Liver (tissue), 9 donors: Measurements from ENCODE around the gene ZNF280A. TPM values are rescaled to one million over a fixed set of nuclear protein-coding genes. Genes with fewer than 3 reads are reported as not detected.

Experiments used
- DNase-seq: peaks from one replicate; pipeline ENCODE4 v3.0.0-alpha.2; 2017; ENCODE audit warnings: low spot score
- H3K27ac ChIP-seq, 2 donors: one replicate each; pipeline ENCODE4 v1.7.0; 2013; ENCODE audit warnings: inconsistent platforms in 2 of 2, low read length in 2 of 2, control low read depth in 1 of 2, low read depth in 1 of 2, mild to moderate bottlenecking in 1 of 2
- H3K27me3 ChIP-seq, 4 donors: one replicate each; pipeline versions ENCODE4 v1.6.1 to v1.7.0; 2013; ENCODE audit warnings: low read length in 3 of 4, inconsistent platforms in 1 of 4, mild to moderate bottlenecking in 1 of 4, moderate library complexity in 1 of 4; ENCODE audit not compliant: control insufficient read depth in 4 of 4, insufficient read depth in 4 of 4
- H3K36me3 ChIP-seq, 4 donors: one replicate each; pipeline versions ENCODE4 v1.6.1 to v1.7.0; 2013; ENCODE audit warnings: low read length in 3 of 4, mild to moderate bottlenecking in 3 of 4, low read depth in 1 of 4, moderate library complexity in 1 of 4; ENCODE audit not compliant: control insufficient read depth in 4 of 4, insufficient read depth in 3 of 4
- H3K4me1 ChIP-seq, 4 donors: one replicate each; pipeline versions ENCODE4 v1.6.1 to v1.7.0; 2013; ENCODE audit warnings: low read length in 3 of 4, mild to moderate bottlenecking in 3 of 4, moderate library complexity in 1 of 4; ENCODE audit not compliant: control insufficient read depth in 4 of 4, insufficient read depth in 4 of 4
- H3K4me3 ChIP-seq, 3 donors: one replicate each; pipeline versions ENCODE4 v1.6.1 to v1.7.0; 2013; ENCODE audit warnings: low read length in 3 of 3, control low read depth in 1 of 3, low read depth in 1 of 3, mild to moderate bottlenecking in 1 of 3
- H3K9ac ChIP-seq, 2 donors: one replicate each; pipeline ENCODE4 v1.7.0; 2013; ENCODE audit warnings: low read length in 2 of 2, mild to moderate bottlenecking in 2 of 2, moderate library complexity in 2 of 2, control low read depth in 1 of 2, low read depth in 1 of 2
- H3K9me3 ChIP-seq, 4 donors: one replicate each; pipeline versions ENCODE4 v1.6.1 to v1.7.0; 2013; ENCODE audit warnings: low read length in 3 of 4; ENCODE audit not compliant: control insufficient read depth in 4 of 4
- EGR1 ChIP-seq, 2 donors: IDR thresholded peaks; 2 replicates each; pipeline ENCODE4 v1.6.1; 2016 to 2018; ENCODE audit warnings: antibody characterized with exemption in 2 of 2, low read depth in 2 of 2
- FOXA2 ChIP-seq: IDR thresholded peaks from 2 replicates; pipeline ENCODE4 v1.6.1; 2016; ENCODE audit warnings: antibody characterized with exemption
- HNF4A ChIP-seq, 2 donors: conservative IDR thresholded peaks; 2 replicates each; pipeline ENCODE4 v1.6.1; 2016; ENCODE audit warnings: antibody characterized with exemption in 2 of 2, mild to moderate bottlenecking in 2 of 2
- HNF4G ChIP-seq: IDR thresholded peaks from 2 replicates; pipeline ENCODE4 v1.6.1; 2016; ENCODE audit warnings: antibody characterized with exemption
- JUND ChIP-seq, 2 donors: IDR thresholded peaks; 2 replicates each; pipeline ENCODE4 v1.6.1; 2016; ENCODE audit warnings: antibody characterized with exemption in 2 of 2
- NR2F2 ChIP-seq: IDR thresholded peaks from 2 replicates; pipeline ENCODE4 v1.6.1; 2016; ENCODE audit warnings: antibody characterized with exemption
- RAD21 ChIP-seq, 2 donors: IDR thresholded peaks; 2 replicates each; pipeline ENCODE4 v1.6.1; 2016; ENCODE audit warnings: antibody characterized with exemption in 2 of 2, mild to moderate bottlenecking in 2 of 2
- RXRA ChIP-seq, 2 donors: IDR thresholded peaks; 2 replicates each; pipeline ENCODE4 v1.6.1; 2017 to 2018; ENCODE audit warnings: antibody characterized with exemption in 2 of 2, mild to moderate bottlenecking in 1 of 2
- whole genome bisulfite sequencing: extraction: QIAGEN DNeasy Blood & Tissue Kit; methylation state at CpG from one replicate; pipeline ENCODE4 v1.1.7; 2013; 5-methylcytosine and 5-hydroxymethylcytosine counted together
- polyA plus RNA-seq, 2 donors: library from polyadenylated mRNA; stranded (reverse) in 1 of 2; unstranded in 1 of 2; fragments of 200-250 nt in 1 of 2; fragments of >200 nt in 1 of 2; fragmentation: Nextera tagmentation in 1 of 2; extraction: Ambion mirVana in 1 of 2; gene quantifications; one replicate each; pipeline versions ENCODE4 v1.2.1 to v1.2.3, GENCODE V29; 2013 to 2015
- total RNA-seq, 2 donors: library from RNA; depleted of rRNA; stranded (reverse); fragments of >200 nt; gene quantifications; one replicate each; pipeline ENCODE4 v1.2.3, GENCODE V29; 2014
- TF ChIP-seq, protein P1 (sequence below): IDR thresholded peaks from 2 replicates; pipeline ENCODE4 v1.6.1; 2016; ENCODE audit warnings: antibody characterized with exemption, mild to moderate bottlenecking
- TF ChIP-seq, protein P2 (sequence below): IDR thresholded peaks from 2 replicates; pipeline ENCODE4 v1.6.1; 2016; ENCODE audit warnings: antibody characterized with exemption
- TF ChIP-seq, protein P3 (sequence below): fragments of 150-350 bp; IDR thresholded peaks from 2 replicates; pipeline ENCODE4 v1.5.1; 2017; ENCODE audit warnings: improper control_type of control experiment, low read depth, low read length; ENCODE audit not compliant: missing input control
- TF ChIP-seq, protein P4 (sequence below): IDR thresholded peaks from 2 replicates; pipeline ENCODE4 v1.6.1; 2016; ENCODE audit warnings: antibody characterized with exemption
- donor health status: healthy.
- donor health status: healthy.
- donor health status: healthy.
- donor health status: healthy.
- donor health status: healthy.

Gene ZNF280A
- total and polyA plus RNA-seq, 4 donors: not detected

DNA sequence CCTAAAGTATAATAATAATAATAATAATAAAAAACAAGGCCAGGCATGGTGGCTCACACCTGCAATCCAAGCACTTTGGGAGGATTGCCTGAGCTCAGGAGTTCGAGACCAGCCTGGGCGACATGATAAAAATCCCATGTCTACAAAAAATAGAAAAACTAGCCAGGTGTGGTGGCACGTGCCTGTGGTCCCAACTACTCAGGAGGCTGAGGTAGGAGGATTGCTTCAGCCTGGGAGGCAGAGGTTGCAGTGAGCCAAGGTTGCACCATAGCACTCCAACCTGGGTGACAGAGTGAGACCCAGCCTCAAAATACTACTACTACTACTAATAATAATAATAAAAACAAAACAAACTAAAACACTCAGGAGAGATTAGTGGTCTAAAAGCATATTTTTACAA, 15.6 kb upstream of the ZNF280A start:
- DNase-seq: no peak
- H3K4me1 ChIP-seq: no peaks in the 10 kb centered on the region
- H3K27me3 ChIP-seq: peaks cover 0 to 2% (median 0%) of the 10 kb centered on the region in 4 donors
- TF ChIP-seq, protein P1, sequence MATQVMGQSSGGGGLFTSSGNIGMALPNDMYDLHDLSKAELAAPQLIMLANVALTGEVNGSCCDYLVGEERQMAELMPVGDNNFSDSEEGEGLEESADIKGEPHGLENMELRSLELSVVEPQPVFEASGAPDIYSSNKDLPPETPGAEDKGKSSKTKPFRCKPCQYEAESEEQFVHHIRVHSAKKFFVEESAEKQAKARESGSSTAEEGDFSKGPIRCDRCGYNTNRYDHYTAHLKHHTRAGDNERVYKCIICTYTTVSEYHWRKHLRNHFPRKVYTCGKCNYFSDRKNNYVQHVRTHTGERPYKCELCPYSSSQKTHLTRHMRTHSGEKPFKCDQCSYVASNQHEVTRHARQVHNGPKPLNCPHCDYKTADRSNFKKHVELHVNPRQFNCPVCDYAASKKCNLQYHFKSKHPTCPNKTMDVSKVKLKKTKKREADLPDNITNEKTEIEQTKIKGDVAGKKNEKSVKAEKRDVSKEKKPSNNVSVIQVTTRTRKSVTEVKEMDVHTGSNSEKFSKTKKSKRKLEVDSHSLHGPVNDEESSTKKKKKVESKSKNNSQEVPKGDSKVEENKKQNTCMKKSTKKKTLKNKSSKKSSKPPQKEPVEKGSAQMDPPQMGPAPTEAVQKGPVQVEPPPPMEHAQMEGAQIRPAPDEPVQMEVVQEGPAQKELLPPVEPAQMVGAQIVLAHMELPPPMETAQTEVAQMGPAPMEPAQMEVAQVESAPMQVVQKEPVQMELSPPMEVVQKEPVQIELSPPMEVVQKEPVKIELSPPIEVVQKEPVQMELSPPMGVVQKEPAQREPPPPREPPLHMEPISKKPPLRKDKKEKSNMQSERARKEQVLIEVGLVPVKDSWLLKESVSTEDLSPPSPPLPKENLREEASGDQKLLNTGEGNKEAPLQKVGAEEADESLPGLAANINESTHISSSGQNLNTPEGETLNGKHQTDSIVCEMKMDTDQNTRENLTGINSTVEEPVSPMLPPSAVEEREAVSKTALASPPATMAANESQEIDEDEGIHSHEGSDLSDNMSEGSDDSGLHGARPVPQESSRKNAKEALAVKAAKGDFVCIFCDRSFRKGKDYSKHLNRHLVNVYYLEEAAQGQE: no peak
- TF ChIP-seq, protein P2, sequence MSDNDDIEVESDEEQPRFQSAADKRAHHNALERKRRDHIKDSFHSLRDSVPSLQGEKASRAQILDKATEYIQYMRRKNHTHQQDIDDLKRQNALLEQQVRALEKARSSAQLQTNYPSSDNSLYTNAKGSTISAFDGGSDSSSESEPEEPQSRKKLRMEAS: no peak
- TF ChIP-seq JUND (IDR thresholded peaks at IDR 0.05) (no peak), FOXA2 (no peak), EGR1 (IDR thresholded peaks at IDR 0.05; ENCODE audit: low read depth in 2 of 2) (no peak), NR2F2 (no peak), HNF4G (no peak), RAD21 (IDR thresholded peaks at IDR 0.05) (no peak), HNF4A (conservative IDR thresholded peaks at IDR 0.05) (no peak), RXRA (IDR thresholded peaks at IDR 0.05) (no peak)
- TF ChIP-seq, protein P3, sequence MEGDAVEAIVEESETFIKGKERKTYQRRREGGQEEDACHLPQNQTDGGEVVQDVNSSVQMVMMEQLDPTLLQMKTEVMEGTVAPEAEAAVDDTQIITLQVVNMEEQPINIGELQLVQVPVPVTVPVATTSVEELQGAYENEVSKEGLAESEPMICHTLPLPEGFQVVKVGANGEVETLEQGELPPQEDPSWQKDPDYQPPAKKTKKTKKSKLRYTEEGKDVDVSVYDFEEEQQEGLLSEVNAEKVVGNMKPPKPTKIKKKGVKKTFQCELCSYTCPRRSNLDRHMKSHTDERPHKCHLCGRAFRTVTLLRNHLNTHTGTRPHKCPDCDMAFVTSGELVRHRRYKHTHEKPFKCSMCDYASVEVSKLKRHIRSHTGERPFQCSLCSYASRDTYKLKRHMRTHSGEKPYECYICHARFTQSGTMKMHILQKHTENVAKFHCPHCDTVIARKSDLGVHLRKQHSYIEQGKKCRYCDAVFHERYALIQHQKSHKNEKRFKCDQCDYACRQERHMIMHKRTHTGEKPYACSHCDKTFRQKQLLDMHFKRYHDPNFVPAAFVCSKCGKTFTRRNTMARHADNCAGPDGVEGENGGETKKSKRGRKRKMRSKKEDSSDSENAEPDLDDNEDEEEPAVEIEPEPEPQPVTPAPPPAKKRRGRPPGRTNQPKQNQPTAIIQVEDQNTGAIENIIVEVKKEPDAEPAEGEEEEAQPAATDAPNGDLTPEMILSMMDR: no peak
- TF ChIP-seq, protein P4, sequence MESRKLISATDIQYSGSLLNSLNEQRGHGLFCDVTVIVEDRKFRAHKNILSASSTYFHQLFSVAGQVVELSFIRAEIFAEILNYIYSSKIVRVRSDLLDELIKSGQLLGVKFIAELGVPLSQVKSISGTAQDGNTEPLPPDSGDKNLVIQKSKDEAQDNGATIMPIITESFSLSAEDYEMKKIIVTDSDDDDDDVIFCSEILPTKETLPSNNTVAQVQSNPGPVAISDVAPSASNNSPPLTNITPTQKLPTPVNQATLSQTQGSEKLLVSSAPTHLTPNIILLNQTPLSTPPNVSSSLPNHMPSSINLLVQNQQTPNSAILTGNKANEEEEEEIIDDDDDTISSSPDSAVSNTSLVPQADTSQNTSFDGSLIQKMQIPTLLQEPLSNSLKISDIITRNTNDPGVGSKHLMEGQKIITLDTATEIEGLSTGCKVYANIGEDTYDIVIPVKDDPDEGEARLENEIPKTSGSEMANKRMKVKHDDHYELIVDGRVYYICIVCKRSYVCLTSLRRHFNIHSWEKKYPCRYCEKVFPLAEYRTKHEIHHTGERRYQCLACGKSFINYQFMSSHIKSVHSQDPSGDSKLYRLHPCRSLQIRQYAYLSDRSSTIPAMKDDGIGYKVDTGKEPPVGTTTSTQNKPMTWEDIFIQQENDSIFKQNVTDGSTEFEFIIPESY: no peak
- no peaks in the 10 kb centered on the region for H3K9me3 ChIP-seq
- no peak overlapping the region for H3K4me3 ChIP-seq
- H3K27ac ChIP-seq: no peak overlapping the region
- WGBS: 81% methylated on average over 3 of the region's 3 CpGs
- no peaks in the 10 kb centered on the region for H3K36me3 ChIP-seq
- no peak overlapping the region for H3K9ac ChIP-seq

DNA sequence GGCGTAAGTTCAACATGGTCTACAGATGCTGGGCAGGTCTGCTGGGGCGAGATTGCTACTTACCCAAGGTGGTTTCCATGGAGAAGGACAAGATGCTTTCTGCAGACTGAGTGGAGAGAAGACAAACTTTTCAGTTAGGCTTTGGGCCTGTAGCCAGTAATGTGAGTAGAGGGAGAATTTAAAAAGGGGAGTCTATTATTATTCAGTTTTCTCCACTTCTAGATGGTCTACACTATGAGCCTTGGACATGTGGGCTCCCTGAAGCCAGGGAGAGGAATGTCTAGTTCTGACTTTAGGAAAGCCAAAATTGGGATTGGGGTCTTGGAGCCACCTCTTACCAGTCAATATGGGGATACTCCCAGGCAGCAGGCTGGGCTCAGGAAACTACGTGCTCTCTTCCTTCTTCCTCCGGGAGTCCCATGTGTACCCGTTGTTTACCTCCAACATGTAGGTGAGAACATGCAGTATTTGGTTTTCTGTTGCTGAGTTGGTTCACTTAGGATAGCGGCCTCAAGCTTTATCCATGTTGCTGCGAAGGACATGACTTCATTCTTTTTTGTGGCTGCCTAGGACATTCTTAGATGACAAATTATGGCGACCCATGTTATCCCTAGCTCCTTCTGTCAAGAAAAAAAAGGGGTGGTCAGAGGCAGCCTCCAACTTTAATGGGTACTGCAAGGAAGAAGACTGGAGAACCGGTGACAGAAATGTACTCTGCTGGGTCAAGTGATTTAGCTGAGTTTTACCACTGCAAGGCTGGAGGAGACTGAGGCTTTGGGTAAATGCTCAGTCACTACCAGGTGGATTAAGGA, 14.7 kb upstream of the ZNF280A start:
- H3K27ac ChIP-seq: no peak overlapping the region
- H3K27me3 ChIP-seq: peaks cover 0 to 2% (median 0%) of the 10 kb centered on the region in 4 donors
- DNase-seq: no peak
- H3K9ac ChIP-seq: no peak overlapping the region
- H3K4me1 ChIP-seq: no peaks in the 10 kb centered on the region
- no peaks in the 10 kb centered on the region for H3K36me3 ChIP-seq
- 81% methylated on average over 9 of the region's 9 CpGs for WGBS
- no peak overlapping the region for H3K4me3 ChIP-seq
- no peak for TF ChIP-seq RAD21 (IDR thresholded peaks at IDR 0.05)
- no peaks in the 10 kb centered on the region for H3K9me3 ChIP-seq
